ENCODE measurements around the gene VAMP5.

DNA sequence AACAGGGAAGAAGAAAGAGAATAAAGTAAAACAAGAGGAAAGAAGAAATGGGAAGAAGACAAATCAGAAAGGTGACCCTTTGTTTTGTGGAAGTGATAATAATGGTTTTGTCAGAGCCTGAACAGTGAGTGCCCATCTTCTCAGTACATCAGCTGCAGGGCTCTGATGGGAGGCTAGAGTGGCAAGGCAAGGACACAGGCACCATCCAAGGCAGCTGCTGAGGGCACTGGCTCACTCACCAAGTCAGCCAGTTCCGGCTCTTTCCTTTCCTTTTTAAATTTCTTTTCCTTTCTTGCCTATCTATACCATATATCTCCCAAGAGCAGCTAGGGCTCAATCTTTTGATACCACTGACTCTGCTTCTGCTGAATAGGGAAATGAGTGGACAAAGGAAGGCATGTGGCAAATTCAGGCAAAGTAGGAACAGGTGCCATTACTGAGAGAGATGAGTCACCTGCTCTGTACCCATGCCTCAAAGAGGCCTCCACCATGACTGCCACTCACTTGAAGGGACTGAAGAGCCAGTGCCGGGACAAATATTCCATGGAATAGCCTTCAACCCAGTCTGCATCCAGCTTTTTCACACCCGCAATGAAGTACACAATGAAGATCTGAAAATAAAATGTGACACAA is 29.1 kb upstream of the VAMP5 start:
- TF ChIP-seq POLR2A (IDR thresholded peaks at IDR 0.05) (no peak), POLR2AphosphoS5 (IDR thresholded peaks at IDR 0.05) (no peak), CTCF (IDR thresholded peaks at IDR 0.05) (no peak)
